COLO668 (cell line): Measurements from ENCODE around the gene MAPK1IP1L.

ENCODE experiments used
- DNase-seq: peaks from one replicate; lab custom pipeline; 2025; ENCODE audit not compliant: unreplicated experiment; lab: John Stamatoyannopoulos, UW

Gene MAPK1IP1L

DNA sequence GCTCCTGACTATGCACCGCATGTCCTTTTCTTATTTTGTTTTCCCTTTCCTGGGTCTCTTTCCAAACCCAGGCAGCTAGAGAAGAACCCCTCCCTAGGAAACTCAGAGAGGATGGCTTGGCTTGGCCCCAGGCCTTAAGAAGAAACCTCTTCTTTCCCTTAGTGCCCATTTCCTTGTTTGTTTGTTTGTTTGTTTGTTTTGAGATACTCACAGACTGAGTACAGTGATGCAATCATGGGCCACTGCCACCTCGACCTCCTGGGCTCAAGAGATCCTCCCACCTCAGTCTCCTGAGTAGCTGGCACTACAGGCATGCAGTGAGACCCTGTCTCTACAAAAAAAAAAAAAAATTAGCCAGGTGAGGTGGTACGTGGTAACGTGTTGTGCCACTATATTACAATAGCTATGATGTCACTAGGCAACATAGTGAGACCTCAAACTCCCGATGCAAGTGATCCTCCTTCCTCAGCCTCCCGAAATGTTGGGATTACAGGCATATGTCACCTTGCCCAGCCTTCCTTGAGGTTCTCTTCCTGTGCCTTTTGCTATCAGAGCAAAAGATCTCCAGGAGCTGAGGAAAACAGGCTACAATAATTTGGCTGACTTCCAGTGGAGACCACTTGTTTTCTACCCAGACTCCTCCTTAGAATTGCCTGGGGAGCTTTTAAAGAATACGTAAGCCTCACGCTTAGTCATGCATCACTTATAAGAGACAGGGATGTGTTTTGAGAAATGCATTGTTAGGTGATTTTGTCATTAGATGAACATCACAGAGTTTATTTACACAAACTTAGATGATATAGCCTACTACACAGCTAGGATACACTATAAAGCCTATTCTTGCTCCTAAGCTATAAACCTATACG, 43.1 kb downstream of the MAPK1IP1L start:
- DNase-seq, result no peak

GRCh38 chr14:55097881-55098560, 46.6 kb downstream of the MAPK1IP1L start:
- no peak for DNase-seq

- no peak for DNase-seq
Measured at GRCh38 chr14:55098561-55098898, 47.1 kb downstream of the MAPK1IP1L start.

DNA sequence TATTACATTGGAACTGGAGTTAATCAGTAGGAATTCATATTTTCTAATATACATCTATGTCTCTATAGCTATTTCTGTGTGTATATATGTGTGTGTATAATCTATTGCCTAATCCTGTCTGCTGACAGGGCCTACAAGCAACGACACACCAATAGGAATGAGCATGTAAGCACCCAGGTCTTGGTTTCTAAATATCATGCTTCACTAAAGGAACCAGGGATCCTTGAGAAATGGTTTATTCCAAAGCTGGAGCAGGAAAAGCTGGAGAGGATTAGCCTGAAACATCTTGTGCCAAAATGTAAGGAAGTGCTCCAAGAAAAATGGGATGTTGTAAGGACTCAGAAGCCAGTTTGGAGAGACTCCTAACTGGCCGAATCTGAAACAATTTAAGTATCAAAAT, 48.3 kb downstream of the MAPK1IP1L start:
- DNase-seq, result no peak

DNA sequence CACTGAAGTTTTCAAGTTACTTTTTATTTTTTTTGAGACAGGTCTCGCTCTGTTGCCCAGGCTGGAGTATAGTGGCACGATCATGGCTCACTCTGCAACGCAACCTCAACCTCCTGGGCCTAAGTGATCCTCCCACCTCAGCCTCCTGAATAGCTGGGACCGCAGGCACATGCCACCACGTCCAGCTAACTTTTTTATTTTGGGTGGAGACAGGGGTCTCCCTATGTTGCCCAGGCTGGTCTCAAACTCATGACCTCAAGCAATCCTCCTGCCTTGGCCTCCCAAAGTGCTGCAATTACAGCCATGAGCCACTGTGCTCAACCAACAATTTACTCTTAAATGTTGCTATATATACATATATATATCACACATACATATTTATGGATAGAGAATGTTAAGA, 50.3 kb downstream of the MAPK1IP1L start:
- no peak for DNase-seq

- peak; percentile 76 for DNase-seq
Measured at GRCh38 chr14:55102141-55102621, 50.7 kb downstream of the MAPK1IP1L start.

DNA sequence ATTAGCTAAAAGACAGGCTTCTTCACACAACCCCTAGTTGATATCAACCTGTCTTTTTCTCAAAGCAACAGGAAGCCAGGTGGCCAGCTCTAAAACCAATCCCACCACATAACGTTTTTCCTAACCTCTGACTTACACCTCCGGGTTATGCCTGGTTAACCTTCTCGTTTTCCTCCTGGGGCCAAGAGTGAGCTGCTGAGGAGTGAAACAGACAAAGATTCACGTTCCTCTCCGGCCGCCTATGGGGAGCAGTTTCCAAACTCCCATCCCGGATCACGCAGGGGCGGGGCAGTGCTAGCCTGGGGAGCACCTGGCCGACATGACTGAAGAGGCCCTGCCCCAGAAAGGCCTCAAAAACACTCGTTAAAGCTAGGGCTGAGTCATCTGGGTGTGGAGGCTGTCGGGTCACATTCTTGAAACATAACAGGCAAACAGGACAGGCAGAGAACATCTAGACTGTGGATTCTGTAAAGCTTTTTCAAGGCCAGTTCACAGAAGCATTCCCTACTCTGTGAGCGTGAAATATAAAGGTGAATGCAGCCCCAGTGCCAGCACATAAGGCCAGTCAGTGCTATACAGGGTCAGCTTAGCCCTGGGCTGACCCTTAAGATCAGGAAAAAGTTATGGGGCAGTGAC, 51.7 kb downstream of the MAPK1IP1L start:
- DNase-seq, result peak; percentile 83

DNA sequence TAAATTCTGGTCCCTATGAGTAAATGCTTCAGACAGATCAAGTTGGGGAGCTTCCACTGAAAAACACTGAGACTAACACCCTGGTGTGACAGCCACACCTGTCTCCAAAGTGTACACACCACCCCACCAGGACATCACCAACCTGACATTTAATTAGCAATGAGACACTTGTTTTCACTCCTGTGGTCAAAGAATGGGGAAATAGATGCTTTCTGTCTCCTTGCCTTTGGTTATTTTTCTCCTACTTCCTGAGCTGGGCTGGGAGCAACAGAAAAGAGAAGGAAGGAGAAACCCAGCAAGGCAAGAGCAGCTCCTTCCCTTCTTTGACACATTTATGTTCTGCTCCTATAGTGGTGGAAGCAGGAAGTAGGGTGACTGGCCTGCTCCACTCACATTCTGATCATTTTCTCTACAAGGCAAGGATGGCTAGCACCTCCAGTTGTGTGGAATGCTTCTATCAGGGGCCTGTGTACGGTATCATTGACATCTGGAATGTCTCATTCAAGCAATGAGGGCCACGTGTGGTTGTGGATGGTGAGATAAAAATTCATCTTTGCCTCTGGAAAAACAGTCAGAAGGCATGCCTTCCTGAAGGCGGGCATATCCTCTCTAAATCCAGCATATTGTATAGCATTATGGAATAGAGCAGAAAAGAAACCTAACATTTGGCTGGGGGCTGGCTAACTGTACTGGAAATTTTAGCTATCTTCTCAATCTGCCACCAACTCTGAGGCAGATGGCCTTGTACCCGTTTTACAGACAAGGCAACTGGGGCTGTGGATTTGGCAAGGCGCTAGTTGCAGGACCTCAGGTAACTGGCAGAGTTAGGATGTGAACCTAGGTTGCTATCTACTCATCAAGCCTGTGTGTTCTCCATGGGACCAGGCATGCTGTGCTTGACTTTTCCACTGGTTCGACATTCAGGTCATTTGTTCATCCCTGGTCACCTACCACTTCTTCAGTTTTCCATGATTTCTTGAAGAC, 52.8 kb downstream of the MAPK1IP1L start:
- no peak for DNase-seq

DNA sequence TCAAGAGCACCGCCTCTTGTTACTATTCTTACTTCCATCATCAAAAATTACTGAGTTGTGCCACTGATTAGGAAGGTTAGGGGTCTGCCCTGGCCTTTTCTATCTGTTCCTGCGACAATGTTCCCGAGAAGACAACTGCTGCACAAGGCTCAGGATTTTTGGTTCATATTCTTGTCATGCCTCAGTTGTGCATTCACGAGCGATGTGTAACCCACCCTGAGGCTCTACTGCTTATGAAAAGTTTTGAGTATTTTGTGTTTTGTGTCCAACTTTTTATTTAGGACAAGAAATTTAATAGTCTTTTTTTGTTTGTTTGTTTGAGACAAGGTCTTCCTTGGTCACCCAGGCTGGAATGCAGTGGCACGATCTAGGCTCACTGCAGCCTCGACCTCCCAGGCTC, 54.5 kb downstream of the MAPK1IP1L start:
- no peak for DNase-seq

GRCh38 chr14:55107766-55108554, 56.5 kb downstream of the MAPK1IP1L start:
- no peak for DNase-seq

GRCh38 chr14:55109836-55110235, 58.4 kb downstream of the MAPK1IP1L start:
- DNase-seq, result no peak

GRCh38 chr14:55111122-55111708, 59.8 kb downstream of the MAPK1IP1L start:
- DNase-seq, result no peak

DNA sequence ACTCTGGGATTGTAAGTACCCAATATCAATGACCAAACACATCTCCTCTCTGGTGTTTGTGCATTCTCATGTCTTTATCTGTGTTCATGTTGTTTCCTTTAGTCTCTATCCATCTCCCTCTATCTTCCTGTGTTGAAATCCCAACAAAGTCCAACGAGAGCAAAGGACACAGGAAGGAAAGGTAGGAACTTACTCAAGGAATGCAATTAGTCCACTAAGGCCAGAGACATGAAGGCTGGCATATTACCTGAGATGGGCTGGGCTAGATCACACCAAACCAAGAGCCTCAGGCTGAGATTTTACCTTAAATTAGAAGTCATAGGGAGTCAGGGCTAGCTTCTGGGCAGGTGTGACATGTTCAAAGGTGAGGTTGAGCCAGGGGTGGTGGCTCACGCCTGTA, 63.3 kb downstream of the MAPK1IP1L start:
- no peak for DNase-seq

- no peak for DNase-seq
Measured at GRCh38 chr14:55115460-55115859, 64.0 kb downstream of the MAPK1IP1L start.

GRCh38 chr14:55115861-55116245, 64.4 kb downstream of the MAPK1IP1L start:
- no peak for DNase-seq

DNA sequence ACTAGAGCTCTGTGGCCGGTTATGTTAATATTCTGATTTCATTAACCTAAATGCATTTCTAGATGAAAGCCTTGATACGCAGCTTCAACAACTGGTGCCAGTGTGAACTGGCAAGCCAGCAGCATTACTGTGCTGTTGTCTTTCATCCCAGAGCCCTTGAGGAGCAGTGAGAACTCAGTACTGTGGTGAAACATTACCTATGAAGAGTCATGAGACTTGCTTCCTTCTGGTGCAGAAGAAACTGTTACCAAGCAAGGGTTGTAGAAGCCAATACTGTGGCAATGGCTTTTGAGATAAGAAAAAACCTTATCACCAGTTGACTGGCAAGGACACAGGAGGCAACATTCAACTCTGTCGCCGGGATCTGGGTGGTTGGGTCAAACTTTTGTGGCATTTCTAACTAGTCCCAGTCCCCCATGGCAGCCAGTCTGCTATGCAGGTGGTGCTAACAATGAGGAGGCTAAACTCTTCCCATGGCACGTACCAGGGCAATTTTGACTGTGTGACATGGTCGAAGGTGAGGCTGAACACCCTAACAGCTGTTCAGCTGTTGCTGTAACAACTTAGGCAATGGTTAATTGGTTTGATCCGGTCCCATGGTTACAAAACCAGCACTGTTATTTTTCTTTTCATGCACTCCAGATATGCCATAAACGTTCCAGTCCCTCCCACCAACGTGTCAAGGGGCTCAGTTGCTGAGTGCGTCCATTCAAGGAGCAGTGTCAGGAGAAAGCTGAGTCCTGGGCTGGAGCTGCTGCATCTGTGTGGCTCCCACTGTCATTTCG, 65.0 kb downstream of the MAPK1IP1L start:
- no peak for DNase-seq

DNA sequence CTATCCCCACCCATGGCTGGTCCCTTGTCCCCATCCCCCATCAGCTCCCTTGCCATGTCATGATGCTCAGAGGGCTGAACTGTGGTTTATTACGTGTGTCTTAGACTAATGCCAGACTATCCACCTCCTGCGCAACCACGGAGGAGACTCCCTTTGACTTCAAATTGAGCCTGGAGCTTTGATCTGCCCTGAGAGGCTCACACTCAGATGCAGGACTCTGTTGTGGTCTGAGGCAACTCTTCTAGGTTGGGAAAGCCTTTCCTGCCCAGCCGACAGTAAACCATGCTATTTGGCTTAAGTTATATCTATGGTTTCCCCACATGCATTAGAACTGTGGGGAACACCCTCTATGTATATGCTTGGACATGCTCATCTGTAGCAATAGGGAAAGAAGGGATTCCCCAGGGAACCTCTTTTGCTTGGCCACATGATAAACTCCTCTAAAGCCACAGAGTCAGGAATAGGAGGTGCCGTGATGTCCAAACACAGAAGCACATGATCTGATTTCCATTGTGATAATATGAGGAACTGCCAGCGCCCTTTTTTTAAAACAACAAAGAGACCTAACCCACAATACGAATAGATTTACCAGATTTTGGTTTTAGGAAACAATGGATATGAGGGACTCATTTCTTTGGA, 66.5 kb downstream of the MAPK1IP1L start:
- no peak for DNase-seq

DNA sequence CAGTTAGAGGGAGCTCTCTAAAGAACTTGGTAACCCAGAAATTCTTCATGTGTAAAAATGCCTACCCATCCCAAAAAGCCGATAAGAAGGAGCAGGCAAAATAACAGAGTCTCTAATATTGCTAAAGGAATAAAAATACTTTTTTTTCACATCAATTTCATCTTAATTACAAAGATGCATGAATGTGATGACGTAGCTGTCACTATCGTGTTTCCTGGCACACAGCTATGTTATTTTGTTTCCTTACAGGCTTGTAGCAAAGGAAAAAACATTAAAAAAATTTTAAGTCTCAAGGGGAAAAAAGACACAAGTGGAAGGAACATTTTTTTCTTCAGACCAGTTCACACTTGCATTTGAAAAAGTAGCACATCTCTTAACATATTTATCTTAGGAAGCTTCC, 67.3 kb downstream of the MAPK1IP1L start:
- DNase-seq, result no peak
